Stimulated activated CD8-positive, alpha-beta memory T cell treated with anti-CD3 and anti-CD28 coated beads, Interleukin-15, amount 100 ng/mL, for 4 hours (primary cell): ENCODE results near the gene PRSS16.
"Not testable (repeated sequence)": the region's sequence is repeated elsewhere in the genome, so short reads cannot be mapped to it uniquely, and the experiment has no call there.

ENCODE experiments used
- DNase-seq, 2 donors: peaks; one replicate each; pipeline ENCODE4 v3.0.0-alpha.2; 2020; ENCODE audit warnings: low read depth in 2 of 2

Gene PRSS16

DNA sequence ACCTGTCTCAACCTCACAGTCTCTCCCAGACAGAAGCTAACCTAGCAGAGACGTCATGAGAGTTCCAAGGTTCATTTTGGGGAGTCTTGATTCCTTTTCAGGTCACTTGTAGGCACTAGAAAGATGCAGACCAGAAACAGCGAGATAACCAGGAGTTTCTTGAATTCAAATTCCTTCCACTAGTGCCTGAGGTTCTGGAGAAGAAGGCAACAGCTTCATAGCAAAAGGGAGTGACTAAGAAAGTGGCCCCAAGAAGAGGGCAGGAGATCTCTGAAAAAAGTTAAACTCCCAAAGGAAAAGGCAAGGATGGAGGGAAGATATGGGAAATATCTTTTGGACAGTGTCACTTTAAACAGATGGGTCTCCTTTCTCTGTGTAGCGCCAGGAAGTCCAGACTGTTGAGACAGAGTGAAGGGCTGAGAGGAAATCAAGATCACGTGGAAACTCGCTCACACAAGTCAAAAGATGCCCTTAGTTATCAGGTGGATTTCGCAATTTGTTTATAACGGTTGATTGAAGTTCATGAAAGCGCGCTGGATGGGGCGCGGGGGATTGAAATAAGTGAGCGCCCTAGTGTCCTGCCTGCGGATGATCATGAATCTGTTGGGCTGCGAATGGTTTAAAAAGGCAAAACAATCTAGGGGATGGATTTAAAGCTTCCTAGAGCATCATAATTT lies 4.8 kb upstream of the PRSS16 start:
- DNase-seq = no peak

DNA sequence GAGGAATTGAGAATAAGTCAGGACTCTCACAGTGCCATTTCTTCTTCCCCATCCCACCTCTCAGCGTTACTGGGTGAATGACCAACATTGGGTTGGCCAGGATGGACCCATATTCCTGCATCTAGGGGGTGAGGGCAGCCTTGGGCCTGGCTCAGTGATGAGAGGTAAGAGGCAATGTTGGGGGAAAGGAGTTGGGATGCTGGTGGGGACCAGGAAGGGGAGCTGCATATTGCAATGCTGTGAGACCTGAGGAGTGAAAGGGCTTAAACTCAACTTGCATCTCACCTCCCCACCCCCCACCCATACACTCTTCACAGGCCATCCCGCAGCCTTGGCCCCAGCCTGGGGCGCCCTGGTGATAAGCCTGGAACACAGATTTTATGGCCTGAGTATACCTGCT lies 1.3 kb downstream of the PRSS16 start:
- DNase-seq = no peak

DNA sequence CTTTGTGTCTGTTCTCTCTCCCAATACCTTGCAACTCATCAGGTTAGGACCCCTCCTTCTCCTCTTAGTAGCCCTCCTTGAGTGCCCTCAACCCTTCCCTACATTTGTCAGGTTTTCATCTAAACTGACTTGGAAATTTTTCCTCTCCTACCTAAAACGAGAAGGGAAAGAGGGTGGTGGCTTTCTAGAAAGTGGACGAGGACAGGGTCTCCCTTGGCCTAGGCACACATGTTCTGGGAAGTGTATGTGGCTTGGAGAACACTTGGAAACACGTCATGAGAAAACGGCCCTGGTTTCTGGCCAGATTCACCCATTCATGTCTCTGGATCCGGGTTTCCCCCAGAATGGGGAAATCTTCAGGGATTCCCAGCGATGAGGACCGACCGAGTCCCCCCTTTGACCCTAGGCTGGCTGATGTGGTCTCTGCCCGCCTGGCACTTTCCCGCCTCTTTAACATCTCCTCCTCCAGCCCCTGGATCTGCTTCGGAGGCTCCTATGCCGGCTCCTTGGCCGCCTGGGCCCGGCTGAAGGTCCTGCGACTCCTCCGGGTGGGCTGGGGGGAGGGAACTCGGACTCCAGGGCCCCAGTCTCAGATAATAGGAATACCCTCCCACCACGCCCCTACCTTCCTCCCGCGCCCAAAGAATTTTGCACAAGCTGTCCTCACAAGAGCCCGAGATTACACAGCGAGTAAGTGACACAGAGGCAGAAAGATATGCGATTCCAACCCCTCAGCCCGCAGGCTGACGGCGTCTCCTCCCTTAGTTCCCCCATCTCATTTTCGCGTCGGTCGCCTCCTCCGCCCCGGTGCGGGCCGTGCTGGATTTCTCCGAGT lies 3.0 kb downstream of the PRSS16 start:
- DNase-seq = no peak

DNA sequence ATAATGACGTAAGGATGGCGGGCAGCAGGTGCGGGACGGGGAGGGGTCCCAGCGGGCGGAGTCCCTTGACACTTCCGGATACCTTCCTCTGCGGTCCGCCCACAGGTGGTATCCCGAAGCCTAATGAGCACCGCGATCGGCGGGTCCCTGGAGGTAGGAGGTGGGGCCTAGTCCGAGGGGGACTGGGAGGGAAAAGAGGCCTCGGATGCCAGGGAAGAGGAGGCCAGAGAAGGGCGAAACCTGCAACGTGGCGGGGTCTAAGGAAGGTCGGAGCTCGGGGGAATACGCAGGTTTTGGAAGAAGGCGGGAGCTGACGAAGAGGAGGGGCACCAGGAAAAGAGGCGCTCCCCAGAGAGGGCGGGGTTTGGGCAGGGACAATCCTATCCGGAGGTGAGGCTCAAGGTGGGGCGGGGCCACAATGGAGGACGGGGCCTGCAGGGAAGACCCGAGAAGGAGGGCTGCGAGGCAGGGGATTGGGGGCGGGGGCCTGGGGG lies 3.7 kb downstream of the PRSS16 start:
- peak; percentile 19 to 44 for DNase-seq

DNA sequence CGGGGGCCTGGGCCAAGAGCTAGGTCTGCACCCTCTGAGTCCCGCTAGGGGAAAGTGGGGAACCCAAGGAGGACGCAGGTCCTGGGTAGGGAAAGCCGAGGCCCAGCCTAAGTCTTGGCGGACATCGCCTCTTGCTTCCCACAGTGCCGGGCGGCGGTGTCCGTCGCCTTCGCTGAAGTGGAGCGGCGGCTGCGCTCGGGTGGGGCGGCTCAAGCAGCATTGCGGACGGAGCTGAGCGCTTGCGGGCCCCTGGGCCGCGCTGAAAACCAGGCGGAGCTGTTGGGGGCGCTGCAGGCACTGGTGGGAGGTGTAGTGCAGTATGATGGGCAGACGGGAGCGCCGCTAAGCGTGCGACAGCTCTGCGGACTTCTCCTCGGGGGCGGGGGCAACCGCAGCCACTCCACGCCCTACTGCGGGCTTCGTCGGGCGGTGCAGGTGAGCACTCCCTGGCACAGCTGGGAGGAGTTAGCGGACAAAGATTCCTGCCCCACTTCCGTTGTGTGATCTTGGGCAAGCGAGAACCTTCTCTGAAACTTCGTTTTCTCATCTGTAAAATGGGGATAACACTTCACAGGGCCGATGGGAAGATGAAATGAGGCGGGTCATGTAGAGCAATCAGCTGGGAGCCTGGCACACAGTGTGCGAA lies 4.2 kb downstream of the PRSS16 start:
- peak; percentile 19 to 26 for DNase-seq

DNA sequence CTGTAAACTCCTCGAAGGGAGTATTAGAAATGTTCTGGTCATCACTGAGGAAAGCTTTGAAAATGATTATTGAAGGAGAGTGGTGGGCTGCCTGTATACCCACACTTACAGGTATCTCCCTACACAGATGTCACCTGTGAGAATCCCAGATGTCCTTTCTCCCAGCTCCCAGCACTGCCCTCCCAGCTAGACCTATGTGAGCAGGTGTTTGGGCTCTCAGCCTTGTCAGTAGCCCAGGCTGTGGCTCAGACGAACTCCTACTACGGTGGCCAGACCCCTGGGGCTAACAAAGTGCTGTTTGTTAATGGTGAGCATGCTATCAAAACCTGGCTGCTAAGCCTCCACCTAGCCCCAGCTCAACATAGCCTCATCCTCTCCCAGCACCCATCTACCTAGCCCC lies 7.1 kb downstream of the PRSS16 start:
- DNase-seq = no peak

DNA sequence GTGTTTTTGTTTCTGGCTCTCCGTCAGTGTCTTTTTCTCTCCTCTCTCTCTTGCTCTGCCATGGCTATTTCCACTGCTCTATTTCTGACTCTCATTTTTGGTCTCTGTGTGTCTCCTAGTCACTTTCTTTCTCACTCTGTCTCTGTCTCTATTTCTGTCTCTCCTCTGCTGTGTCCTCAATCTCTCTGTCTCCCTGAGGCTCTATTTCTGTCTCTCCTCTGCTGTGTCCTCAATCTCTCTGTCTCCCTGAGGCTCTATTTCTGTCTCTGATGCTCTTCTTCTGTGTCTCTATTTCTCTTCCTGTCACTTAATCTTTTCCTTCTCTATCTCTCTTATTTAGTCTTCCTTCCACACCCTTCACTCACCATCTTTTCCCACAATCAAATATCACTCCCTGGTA lies 8.4 kb downstream of the PRSS16 start:
- no peak for DNase-seq

DNA sequence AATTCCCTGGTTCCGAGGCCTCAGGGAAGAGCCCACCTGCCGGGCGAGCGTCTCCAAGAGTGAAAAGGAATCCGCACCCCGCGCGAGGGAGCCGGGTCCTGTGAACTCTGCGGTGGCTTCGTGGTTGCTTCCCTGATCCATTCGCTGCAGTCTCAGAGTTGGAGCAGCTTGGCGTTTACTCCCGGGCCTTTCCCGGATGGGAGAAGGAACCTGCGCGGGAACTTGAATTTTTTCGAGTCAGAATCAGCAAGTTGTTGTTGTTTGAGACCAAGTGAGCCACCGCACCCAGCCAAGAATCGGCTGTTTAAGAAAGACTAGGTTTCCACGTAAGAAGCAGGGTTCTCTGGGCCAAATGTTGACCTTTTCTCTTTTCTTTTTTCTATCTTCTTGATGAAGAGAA lies 12.9 kb downstream of the PRSS16 start:
- no peak for DNase-seq

DNA sequence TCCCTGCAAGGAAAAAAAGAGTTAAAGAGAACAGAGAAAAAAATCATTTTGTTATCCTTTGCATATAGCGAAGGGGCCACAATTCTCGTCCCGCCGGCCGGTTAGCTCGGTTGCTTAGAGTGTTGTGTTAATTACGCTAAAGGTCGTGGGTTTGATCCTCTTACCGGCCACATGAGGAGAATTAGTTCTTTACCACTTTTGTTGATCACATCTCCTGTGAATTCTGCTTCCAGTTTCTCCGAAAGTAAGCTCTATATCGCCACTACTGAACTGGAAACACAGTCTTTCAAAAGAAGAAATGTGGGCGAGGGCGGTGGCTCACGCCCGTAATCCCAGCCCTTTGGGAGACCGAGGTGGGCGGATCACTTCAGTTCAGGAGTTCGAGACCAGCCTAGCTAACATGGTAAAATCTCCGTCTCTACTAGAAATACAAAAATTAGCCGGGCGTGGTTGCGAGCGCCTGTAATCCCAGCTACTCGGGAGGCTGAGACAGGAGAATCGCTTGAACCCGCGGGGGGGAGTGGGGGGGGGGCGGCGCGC lies 13.4 kb downstream of the PRSS16 start:
- no peak for DNase-seq

DNA sequence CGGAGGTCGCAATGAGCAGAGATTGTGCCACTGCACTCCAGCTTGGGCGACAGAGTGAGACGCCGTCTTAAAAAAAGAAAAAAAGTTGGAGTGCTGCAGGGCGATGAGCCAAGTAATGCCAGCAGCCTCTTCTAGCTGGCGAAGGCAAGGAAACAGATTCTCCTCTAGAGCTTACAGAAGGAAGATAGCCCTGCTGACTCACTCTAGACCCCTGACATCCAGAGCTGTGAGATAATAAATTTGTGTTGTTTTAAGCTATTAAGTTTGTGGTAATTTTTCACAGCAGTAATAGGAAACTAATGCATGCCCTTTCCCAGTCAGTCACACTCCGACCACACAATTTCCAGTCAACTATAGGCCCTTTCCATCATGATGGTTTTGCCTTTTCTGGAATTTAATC lies 16.4 kb downstream of the PRSS16 start:
- no peak for DNase-seq

DNA sequence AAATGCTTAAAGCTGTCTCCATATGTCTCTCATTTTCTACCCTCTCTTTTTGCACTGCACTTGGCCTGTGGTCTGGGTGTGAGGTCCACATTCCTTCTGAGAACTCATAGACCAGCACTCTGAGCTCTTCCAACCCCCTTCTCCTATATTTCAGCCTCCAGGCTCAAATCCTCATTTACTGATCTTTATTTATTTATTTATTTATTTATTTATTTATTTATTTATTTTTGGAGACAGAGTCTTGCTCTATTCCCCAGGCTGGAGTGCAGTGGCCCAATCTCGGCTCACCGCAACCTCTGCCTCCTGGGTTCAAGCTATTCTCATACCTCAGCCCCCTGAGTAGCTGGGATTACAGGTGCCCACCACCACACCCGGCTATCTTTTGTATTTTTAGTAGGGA lies 19.5 kb downstream of the PRSS16 start:
- not testable (repeated sequence) for DNase-seq

DNA sequence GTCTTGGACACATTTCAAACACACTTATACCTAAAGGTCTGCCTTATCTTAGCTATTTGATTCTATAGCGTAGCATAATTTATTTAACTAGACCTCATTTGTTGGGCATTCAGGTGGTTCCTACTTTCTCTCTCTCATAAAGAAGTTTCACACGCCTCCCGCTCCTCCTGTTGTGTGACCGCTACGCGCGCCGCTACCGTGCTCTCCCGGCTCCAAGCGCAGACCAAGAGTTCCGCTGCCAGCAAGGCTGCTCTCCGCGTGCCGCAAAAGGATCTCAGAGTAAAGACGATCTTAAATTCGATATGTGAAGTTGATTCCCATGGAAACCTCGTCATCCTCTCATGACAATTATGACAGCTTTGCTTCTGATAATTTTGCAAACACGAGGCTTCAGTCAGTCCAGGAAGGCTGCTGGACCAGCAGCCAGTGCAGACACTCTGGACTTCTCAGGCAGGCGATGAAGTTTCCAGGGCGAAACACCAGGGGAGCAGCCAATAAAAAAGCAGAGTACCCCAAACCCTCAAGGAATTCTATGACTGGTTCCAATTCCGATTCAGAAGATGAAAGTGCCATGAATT lies 20.4 kb downstream of the PRSS16 start:
- DNase-seq = no peak

DNA sequence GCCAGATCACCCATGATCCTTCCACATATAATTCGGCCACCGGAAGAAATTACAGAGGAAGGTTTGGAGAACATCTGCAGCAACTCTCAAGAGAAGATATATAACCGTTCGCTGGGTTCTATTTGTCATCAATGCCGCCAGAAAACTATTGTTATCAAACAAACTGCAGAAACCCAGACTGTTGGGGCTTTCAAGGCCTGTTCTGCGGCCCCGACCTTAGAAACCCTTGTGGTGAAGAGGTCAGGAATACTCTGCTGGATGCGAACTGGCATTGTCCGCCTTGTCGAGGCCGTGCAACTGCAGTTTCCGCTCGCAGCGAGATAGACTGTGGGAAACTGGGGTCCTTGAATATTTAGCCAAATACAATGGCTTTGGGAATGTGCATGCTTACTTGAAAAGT lies 21.3 kb downstream of the PRSS16 start:
- no peak for DNase-seq

DNA sequence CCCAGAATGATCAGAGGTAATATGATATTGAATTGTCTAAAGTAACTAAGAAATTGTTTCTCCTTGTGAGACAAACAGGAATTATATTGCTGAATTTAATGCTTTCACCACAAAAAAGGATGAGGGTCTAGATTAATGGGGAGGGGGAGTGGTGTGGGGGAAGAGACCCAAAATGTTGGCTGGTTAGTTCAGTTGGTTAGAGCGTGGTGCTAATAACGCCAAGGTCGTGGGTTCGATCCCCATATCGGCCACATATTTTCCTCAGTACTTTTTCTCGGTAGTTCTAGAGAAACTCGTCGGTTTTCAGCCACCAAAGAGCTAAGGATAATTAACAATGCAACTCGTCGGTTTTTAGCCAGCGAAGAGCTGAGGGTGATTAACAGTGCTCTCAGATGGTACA lies 26.3 kb downstream of the PRSS16 start:
- no peak for DNase-seq

DNA sequence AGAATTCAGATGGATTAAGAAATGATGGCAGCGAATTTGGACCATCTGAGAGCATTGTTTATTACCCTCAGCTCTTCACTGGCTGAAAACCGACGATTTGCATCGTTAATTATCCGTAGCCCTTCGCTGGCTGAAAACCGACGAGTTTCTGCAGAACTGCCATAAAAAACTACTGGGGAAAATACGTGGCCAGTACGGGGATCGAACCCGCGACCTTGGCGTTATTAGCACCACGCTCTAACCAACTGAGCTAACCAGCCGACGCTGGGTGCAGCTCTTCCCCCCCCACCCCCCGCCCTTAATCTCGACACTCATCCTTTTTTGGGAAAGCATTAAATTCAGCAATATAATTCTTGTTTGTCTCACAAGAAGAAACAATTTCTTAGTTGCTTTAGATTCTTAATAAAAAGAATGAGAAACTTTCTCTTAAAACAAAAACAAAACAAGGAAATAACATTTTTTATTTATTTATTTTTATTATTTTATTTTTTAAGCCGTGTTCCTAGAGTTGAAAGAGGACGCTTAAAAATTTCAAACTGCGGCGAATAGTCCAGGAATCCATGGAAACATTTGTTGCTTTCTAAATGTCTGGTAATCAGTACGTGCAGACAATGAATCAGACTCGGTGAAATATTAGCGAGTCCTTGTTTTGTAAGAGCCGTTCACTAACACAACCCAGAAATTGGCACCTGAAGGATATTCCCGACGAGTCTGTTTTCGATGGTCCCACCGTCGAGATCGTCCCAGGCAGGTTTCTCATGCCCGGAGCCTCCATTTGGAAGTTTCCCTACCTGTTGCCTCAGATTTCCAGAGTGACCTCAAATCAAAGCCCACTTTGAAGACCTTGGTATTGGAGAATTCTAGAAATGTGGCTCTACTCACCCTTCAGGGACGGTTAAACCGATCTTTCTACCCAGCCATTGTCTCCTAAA lies 27.8 kb downstream of the PRSS16 start:
- DNase-seq = no peak

DNA sequence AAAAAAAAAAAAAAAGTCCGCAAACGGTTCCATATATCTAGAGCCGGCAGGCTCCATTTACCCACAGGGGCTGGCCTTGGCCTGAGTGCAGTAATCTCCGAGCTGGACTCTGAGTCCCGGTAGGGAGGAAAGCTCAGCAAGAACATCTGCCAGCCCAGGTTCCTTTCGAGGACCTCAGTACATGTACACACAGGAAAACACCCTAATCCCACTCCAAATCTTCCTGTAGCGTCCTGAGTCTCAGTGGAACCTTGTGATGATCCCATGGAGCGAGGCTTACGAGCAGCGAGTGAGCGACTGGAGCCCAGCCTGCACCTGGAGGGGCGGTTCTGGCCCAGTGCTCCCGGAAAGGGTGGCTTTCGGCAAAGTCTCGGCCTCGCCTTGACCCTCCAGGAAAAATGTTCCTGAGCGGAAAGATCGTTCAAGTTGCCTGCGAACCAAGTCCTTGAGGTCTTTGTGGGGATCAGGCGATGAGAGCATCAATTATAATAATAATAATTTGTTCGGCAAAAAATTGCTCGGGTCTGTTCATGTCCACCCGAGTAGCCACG lies 32.1 kb downstream of the PRSS16 start:
- no peak for DNase-seq

DNA sequence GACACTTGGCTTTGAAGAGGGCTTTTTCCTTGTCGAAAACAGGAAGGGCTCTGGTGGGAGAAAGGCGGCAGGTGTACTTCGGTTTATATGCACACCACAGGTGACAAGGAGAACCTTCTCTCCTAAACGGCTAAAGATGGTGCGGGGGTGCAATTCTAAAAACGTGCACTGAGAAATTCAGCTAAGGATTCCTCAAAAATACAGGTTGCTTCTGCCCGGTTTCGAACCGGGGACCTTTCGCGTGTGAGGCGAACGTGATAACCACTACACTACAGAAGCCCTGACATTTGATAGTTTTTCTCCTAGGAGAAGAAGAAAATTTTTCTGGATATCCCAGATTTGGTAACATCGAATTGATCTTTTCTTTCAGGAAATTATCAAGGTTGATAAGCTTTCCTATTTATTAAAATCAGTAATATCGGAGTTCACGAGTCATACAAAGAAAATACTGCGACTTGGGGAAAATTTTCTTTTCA lies 32.6 kb downstream of the PRSS16 start:
- no peak for DNase-seq

DNA sequence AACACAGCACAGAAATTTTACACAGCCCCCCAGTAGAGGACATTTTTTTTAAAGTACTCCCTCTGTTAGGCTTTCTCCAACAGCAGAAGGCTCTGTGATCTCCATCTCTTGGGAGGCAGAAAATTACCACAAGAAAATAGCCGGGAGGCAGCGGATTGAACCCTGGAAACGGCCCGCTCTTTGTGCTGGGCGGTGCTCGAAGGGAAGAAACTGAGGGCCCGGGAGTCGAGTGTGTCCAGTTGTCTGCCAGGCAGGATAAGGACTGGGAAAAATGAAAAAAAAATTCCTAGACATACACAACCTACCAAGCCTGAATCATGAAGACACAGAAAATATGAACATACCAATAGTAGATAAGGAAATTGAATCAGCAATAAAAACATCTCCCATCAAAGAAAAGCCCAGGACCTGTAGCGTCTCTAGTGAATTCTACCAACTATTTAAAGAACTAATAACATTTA lies 33.1 kb downstream of the PRSS16 start:
- DNase-seq = no peak

DNA sequence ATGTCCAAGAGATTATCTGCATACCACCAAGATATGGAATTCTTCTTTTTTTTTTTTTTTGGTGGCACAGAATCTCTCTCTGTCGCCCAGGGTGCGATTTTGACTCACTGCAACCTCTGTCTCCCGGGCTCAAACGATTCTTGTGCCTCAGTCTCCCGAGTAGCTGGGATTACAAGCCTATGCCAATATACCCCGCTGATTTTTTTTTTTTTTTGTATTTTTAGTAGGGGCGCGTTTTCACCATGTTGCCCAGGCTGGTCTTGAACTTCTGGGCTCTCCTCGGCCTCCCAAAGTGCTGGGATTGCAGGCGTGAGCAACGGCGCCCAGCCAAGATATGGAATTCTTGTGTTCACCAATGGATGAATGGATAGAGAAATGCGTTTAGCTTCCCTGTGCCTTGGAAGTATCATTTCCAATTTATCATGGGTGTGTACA lies 33.6 kb downstream of the PRSS16 start:
- DNase-seq = no peak

DNA sequence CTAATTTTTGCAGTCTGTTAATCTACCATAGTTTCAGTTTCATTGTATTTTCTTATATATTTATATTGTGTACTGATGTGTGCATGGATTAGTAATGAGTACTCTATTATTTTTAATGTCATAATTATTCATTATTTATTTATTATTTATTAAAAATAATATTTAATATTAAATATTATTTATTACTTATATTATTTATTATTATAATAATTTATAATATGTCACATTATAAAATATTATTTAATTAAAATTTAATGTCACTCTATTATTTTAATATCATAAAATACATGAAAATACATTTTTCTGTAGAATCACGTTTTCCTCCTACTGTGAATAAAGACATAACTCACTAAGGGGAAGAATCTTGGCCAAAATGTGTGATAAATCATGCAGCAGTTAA lies 34.1 kb downstream of the PRSS16 start:
- DNase-seq = no peak
